ENCODE data around the gene FREY1.

Gene FREY1

DNA sequence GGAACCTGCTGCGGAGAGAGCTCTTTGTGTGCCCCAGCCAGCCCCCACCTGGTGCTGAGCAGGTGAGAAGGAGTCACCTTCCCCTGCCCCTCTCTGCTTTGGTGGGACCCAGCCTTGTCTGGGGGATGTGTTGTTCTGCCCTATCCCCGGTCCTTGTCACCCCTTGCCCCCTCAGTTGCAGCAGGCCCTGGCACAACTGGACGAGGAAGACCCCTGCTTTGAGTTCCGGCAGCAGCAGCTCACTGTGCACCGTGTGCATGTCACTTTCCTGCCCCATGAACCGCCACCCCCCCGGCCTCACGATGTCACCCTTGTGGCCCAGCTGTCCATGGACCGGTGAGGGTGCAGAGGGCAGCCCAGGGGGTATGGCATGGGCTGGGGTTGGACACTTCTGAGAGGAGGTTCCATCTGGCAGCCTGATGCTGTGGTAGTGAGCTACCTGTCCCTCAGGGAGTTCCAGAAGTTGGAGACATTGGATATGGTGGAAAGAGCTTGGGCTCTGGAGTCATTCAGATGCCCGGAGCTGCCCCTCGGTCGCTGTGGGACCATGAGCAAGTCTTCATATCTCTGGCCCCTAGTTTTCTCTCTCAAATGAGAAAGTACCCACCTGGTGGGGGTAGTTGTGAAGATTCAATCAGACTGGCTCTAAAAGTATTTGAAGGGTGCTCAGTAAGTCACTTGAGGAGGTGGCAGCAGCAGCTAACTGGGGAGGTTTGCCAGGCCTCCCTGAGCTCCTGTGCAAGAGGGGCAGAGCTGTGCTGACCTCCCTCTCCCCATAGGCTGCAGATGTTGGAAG lies 19.7 kb upstream of the FREY1 start:
- peaks cover 38% of the 10 kb centered on the region for H3K4me1 ChIP-seq (ENCODE audit: insufficient read depth, poor library complexity, severe bottlenecking)
- no peaks in the 10 kb centered on the region for H3K9me3 ChIP-seq (ENCODE audit: severe bottlenecking)
- ATAC-seq (ENCODE audit: low read depth) (no peak), DNase-seq (ENCODE audit: low spot score) (peak; percentile 46)
- H3K4me3 ChIP-seq (ENCODE audit: severe bottlenecking): no peak overlapping the region
- TF ChIP-seq, protein P1, sequence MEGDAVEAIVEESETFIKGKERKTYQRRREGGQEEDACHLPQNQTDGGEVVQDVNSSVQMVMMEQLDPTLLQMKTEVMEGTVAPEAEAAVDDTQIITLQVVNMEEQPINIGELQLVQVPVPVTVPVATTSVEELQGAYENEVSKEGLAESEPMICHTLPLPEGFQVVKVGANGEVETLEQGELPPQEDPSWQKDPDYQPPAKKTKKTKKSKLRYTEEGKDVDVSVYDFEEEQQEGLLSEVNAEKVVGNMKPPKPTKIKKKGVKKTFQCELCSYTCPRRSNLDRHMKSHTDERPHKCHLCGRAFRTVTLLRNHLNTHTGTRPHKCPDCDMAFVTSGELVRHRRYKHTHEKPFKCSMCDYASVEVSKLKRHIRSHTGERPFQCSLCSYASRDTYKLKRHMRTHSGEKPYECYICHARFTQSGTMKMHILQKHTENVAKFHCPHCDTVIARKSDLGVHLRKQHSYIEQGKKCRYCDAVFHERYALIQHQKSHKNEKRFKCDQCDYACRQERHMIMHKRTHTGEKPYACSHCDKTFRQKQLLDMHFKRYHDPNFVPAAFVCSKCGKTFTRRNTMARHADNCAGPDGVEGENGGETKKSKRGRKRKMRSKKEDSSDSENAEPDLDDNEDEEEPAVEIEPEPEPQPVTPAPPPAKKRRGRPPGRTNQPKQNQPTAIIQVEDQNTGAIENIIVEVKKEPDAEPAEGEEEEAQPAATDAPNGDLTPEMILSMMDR (IDR thresholded peaks at IDR 0.05; ENCODE audit: poor library complexity, severe bottlenecking): no peak
- peak overlapping the region; percentile 95 for H3K27ac ChIP-seq (ENCODE audit: poor library complexity, severe bottlenecking)
- H3K36me3 ChIP-seq (ENCODE audit: low read depth): peaks cover 33% of the 10 kb centered on the region
- no peaks in the 10 kb centered on the region for H3K27me3 ChIP-seq (ENCODE audit: insufficient read depth, poor library complexity, severe bottlenecking)

DNA sequence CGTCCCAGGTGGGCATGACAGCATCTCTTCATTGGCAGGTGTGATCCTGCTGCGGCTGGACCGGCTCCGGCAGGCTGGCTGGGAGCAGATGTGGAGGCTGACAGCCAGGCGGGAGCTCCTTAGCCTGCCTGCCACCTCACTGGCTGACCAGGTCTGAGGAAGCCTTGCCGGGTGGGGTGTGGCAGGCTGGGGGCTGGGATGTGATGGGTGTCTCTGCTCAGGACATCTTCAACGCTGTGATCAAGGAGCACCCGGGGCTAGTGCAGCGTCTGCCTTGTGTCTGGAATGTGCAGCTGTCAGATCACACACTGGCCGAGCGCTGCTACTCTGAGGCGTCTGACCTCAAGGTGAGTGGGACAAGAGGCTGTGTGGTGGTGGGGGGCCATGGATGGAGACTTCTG lies 18.9 kb upstream of the FREY1 start:
- DNase-seq (ENCODE audit: low spot score) (peak; percentile 51), ATAC-seq (ENCODE audit: low read depth) (no peak)
- TF ChIP-seq, protein P1 (IDR thresholded peaks at IDR 0.05; ENCODE audit: poor library complexity, severe bottlenecking): no peak
- peaks cover 33% of the 10 kb centered on the region for H3K36me3 ChIP-seq (ENCODE audit: low read depth)
- H3K4me3 ChIP-seq (ENCODE audit: severe bottlenecking): no peak overlapping the region
- peak overlapping the region; percentile 95 for H3K27ac ChIP-seq (ENCODE audit: poor library complexity, severe bottlenecking)
- H3K4me1 ChIP-seq (ENCODE audit: insufficient read depth, poor library complexity, severe bottlenecking): peaks cover 31% of the 10 kb centered on the region
- H3K9me3 ChIP-seq (ENCODE audit: severe bottlenecking): no peaks in the 10 kb centered on the region
- H3K27me3 ChIP-seq (ENCODE audit: insufficient read depth, poor library complexity, severe bottlenecking): no peaks in the 10 kb centered on the region

DNA sequence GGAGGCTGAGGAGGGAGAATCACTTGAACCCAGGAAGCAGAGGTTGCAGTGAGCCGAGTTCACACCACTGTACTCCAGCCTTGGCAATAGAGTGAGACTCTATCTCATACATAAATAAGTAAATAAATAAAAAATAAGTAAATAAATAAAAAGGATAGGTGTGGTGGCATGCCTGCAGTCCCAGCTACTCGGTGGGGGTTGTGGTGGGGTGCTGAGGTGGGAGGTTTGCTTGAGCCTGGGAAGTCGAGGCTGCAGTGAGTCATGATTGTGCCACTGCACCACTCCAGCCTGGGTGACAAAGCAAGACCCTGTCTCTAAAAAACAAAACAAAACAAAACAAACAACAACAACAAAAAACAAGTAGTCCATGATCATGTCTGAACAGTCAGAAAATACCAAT lies 18.5 kb upstream of the FREY1 start:
- Histone ChIP-seq H3K4me3 (ENCODE audit: severe bottlenecking) (no peak overlapping the region), H3K36me3 (ENCODE audit: low read depth) (peaks cover 33% of the 10 kb centered on the region), H3K27me3 (ENCODE audit: insufficient read depth, poor library complexity, severe bottlenecking) (no peaks in the 10 kb centered on the region), H3K4me1 (ENCODE audit: insufficient read depth, poor library complexity, severe bottlenecking) (peaks cover 26% of the 10 kb centered on the region), H3K9me3 (ENCODE audit: severe bottlenecking) (no peaks in the 10 kb centered on the region), H3K27ac (ENCODE audit: poor library complexity, severe bottlenecking) (no peak overlapping the region)
- ATAC-seq (ENCODE audit: low read depth): no peak
- TF ChIP-seq, protein P1 (IDR thresholded peaks at IDR 0.05; ENCODE audit: poor library complexity, severe bottlenecking): no peak
- no peak for DNase-seq (ENCODE audit: low spot score)

DNA sequence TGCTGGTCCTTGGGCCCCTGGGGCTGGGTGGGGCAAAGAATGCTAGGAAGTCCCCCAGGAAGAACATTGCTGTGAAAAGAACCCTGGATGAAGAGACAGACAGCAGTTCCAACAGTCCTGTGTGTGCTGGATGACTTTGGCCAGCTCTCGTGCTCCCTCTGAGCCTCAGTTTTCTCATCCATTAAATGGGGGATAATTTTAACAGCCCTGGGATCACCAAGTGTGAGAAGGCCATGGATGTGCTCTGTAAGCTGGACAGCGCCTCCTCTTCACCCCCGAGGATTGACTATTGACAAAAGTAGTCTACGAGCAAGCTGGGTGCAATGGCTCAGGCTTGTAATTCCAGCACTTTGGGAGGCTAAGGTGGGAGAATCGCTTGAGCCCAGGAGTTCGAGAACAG lies 17.9 kb upstream of the FREY1 start:
- H3K36me3 ChIP-seq (ENCODE audit: low read depth): peaks cover 33% of the 10 kb centered on the region
- H3K4me1 ChIP-seq (ENCODE audit: insufficient read depth, poor library complexity, severe bottlenecking): peaks cover 20% of the 10 kb centered on the region
- ATAC-seq (ENCODE audit: low read depth): no peak
- DNase-seq (ENCODE audit: low spot score): no peak
- H3K27me3 ChIP-seq (ENCODE audit: insufficient read depth, poor library complexity, severe bottlenecking): no peaks in the 10 kb centered on the region
- H3K27ac ChIP-seq (ENCODE audit: poor library complexity, severe bottlenecking): peak overlapping the region; percentile 39
- H3K4me3 ChIP-seq (ENCODE audit: severe bottlenecking): no peak overlapping the region
- TF ChIP-seq, protein P1 (IDR thresholded peaks at IDR 0.05; ENCODE audit: poor library complexity, severe bottlenecking): no peak
- no peaks in the 10 kb centered on the region for H3K9me3 ChIP-seq (ENCODE audit: severe bottlenecking)

Data from RWPE2 (cell line).